Thyroid gland (tissue), 4 donors: Measurements from ENCODE around the gene EHBP1L1. TPM values are rescaled to one million over a fixed set of nuclear protein-coding genes. Genes with fewer than 3 reads are reported as not detected.

Experiments
- DNase-seq, 2 donors: peaks; one replicate each; pipeline ENCODE4 v3.0.0-alpha.2; 2019
- H3K27ac ChIP-seq, 3 donors: fragments of 200-600 bp; sonication (generic); 1 replicate in 2 of 3; 2 replicates in 1 of 3; pipeline ENCODE4 v1.5.1; 2016 to 2019; ENCODE audit warnings: mild to moderate bottlenecking in 1 of 3, moderate library complexity in 1 of 3
- H3K27me3 ChIP-seq: fragments of 200-600 bp; sonication (generic); one replicate; pipeline ENCODE4 v1.5.1; 2019
- H3K36me3 ChIP-seq, 2 donors: fragments of 200-600 bp; sonication (generic); one replicate each; pipeline ENCODE4 v1.5.1; 2016 to 2019
- H3K4me1 ChIP-seq, 2 donors: fragments of 200-600 bp; sonication (generic); one replicate each; pipeline ENCODE4 v1.5.1; 2017 to 2019
- H3K4me3 ChIP-seq, 3 donors: fragments of 200-600 bp; sonication (generic); replicated peaks in 1 of 3; 1 replicate in 2 of 3; 2 replicates in 1 of 3; pipeline ENCODE4 v1.5.1; 2016; ENCODE audit warnings: mild to moderate bottlenecking in 1 of 3
- H3K9me3 ChIP-seq: fragments of 200-600 bp; sonication (generic); one replicate; pipeline ENCODE4 v1.5.1; 2017
- POLR2A ChIP-seq, 2 donors: fragments of 450-650 bp; IDR thresholded peaks; one replicate each; pipeline ENCODE4 v1.6.1; 2017; ENCODE audit warnings: antibody characterized with exemption in 2 of 2, mild to moderate bottlenecking in 2 of 2, moderate library complexity in 1 of 2
- WGBS, 2 donors: methylation state at CpG; one replicate each; pipeline ENCODE4 v1.1.5; 2017; 5-methylcytosine and 5-hydroxymethylcytosine counted together
- intact Hi-C: fragments of 100-400 bp; cut with DNase I; formaldehyde crosslinking; loops from one replicate; pipeline ENCODE4 v1.15.1; 2023
- total RNA-seq, 4 donors: library from RNA; depleted of rRNA; stranded (reverse); fragments of >200 nt; gene quantifications; one replicate each; pipeline ENCODE4 v1.2.3, GENCODE V29; 2016
- TF ChIP-seq, protein P1 (sequence below), 6 experiments: fragments of 200-600 bp in 3 of 6; fragments of 450-650 bp in 3 of 6; sonication (generic) in 3 of 6; IDR thresholded peaks; one replicate each; pipeline ENCODE4 v1.5.1; 2016 to 2019; ENCODE audit warnings: antibody characterized with exemption in 6 of 6, mild to moderate bottlenecking in 2 of 6, inconsistent platforms in 1 of 6, moderate library complexity in 1 of 6

The EHBP1L1 gene
- total RNA-seq, 4 donors from 2014 or later: 8.6 to 18.8 (median 12.0) TPM

DNA sequence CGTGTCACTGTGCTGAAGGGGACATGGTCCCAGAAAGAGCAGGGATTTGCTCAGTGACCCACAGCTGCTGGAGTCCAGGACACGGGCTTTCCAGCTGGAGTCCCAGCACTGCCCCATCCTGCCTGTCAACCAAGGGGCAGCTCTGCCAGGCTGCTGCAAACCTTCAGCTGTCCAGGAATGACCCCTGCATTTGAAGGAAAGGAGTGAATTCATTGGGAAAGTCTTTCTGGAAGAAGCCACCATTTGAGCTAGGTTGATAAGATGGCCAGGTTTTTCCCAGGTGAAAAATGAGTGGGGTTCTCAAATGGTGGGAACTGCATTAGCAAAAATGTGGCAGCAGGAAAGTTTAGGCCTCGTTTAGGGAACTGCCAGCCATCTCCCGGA lies 10.4 kb downstream of the EHBP1L1 start:
- Histone ChIP-seq H3K27ac (no peak overlapping the region), H3K4me3 (no peak overlapping the region), H3K9me3 (no peaks in the 10 kb centered on the region), H3K36me3 (no peaks in the 10 kb centered on the region), H3K4me1 (peaks cover 0 to 23% of the 10 kb centered on the region in 2 donors), H3K27me3 (no peaks in the 10 kb centered on the region)
- WGBS, 2 donors: 82 to 93% methylated on average over 3 to 4 of the region's 4 CpGs
- intact Hi-C loops: no loop called here
- DNase-seq: no peak
- TF ChIP-seq POLR2A (IDR thresholded peaks at IDR 0.05): no peak
- TF ChIP-seq, protein P1, sequence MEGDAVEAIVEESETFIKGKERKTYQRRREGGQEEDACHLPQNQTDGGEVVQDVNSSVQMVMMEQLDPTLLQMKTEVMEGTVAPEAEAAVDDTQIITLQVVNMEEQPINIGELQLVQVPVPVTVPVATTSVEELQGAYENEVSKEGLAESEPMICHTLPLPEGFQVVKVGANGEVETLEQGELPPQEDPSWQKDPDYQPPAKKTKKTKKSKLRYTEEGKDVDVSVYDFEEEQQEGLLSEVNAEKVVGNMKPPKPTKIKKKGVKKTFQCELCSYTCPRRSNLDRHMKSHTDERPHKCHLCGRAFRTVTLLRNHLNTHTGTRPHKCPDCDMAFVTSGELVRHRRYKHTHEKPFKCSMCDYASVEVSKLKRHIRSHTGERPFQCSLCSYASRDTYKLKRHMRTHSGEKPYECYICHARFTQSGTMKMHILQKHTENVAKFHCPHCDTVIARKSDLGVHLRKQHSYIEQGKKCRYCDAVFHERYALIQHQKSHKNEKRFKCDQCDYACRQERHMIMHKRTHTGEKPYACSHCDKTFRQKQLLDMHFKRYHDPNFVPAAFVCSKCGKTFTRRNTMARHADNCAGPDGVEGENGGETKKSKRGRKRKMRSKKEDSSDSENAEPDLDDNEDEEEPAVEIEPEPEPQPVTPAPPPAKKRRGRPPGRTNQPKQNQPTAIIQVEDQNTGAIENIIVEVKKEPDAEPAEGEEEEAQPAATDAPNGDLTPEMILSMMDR (IDR thresholded peaks at IDR 0.05): no peak

DNA sequence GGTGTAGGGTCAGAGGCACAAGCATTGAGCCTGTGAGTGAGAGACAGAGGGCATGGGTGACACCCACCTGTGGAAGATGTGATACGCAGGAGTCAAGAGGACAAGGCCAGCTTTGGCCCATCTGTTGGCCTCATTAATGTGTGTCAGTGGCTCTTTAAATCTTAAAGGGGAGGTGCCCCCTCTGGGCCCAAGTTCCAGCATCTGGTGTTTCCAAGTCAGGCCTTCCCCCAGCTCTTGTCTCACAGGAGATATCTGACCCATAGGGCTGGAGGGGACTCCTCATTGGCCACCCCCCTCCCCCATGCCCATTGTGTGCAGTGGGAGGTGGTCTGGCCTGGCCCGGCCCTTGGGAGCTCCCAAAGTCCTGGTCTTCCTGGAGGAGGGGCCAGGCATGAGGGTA lies 10.8 kb downstream of the EHBP1L1 start:
- WGBS, 2 donors: 90 to 94% methylated on average over 1 to 2 of the region's 2 CpGs
- TF ChIP-seq, protein P1 (IDR thresholded peaks at IDR 0.05): no peak
- TF ChIP-seq POLR2A (IDR thresholded peaks at IDR 0.05): no peak
- DNase-seq: no peak
- Histone ChIP-seq H3K27ac (peak overlapping the region in 1 of 3 donors; percentile 30), H3K27me3 (no peaks in the 10 kb centered on the region), H3K36me3 (no peaks in the 10 kb centered on the region), H3K4me1 (peaks cover under 1 to 23% of the 10 kb centered on the region in 2 donors), H3K4me3 (no peak overlapping the region), H3K9me3 (no peaks in the 10 kb centered on the region)
- intact Hi-C loops: no loop called here

DNA sequence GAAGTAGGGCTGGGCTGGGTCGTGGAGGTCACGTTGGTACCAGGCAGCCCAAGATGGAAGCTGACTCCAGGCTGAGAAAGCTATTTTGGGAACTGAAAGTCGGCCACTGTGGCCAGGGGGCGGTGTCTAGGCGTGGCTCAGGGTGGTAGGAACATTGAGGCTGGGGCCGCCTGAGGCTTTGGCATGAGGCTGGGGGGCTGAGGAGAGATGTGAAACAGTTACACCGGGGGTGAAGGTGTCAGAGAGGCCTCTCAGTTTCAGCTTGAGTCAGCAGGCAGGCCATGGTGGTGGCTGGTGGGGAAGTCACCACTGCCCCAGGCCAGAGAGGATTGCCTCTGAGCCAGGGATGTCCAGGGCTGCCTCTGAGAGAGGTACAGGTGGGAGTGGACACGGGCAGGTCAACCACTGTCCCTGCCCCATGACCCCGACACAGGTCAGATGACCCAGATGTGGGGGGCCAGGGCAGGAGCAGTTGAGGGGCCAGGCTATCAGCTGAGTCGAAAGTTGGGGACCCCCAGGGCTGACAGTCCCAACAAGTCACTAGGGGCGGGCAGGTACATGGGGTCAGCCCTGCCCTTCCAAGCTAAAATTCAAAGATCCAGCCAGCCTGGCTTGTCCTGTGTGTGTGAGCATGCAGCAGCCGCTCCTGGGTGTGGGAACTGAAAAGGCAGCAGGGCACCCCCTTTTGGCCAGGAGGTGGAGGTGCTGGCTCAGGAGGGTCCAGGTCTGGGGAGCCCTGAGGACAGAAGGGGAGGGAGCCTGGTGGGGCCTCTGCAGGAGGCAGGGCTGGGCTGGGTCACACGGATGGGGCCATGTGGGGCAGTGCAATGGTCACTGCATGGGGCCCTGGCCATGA lies 12.6 kb downstream of the EHBP1L1 start:
- Histone ChIP-seq H3K4me3 (no peak overlapping the region), H3K27ac (no peak overlapping the region), H3K9me3 (no peaks in the 10 kb centered on the region), H3K4me1 (peaks cover 4 to 23% of the 10 kb centered on the region in 2 donors), H3K36me3 (no peaks in the 10 kb centered on the region), H3K27me3 (no peaks in the 10 kb centered on the region)
- 54 to 71% methylated on average over 10 to 11 of the region's 13 CpGs for WGBS, 2 donors
- DNase-seq: peak; percentile 54 to 57
- intact Hi-C loops: no loop called here
- no peak for TF ChIP-seq POLR2A (IDR thresholded peaks at IDR 0.05)
- TF ChIP-seq, protein P1 (IDR thresholded peaks at IDR 0.05): peak in 5 of 6 experiments; percentile 28 to 52 (median 41)

- DNase-seq: no peak
- WGBS, 2 donors: 64 to 84% methylated on average over 8 to 9 of the region's 9 CpGs
- intact Hi-C loops: no loop called here
These were observed 13.8 kb downstream of the EHBP1L1 start for GRCh38 chr11:65589444-65590239.

More at GRCh38 chr11:65589444-65590239, 13.8 kb downstream of the EHBP1L1 start:
- no peaks in the 10 kb centered on the region for H3K36me3 ChIP-seq
- H3K9me3 ChIP-seq: no peaks in the 10 kb centered on the region
- TF ChIP-seq, protein P1 (IDR thresholded peaks at IDR 0.05): no peak
- no peak for TF ChIP-seq POLR2A (IDR thresholded peaks at IDR 0.05)
- peaks cover 4 to 21% of the 10 kb centered on the region in 2 donors for H3K4me1 ChIP-seq
- no peak overlapping the region for H3K4me3 ChIP-seq
- no peak overlapping the region for H3K27ac ChIP-seq
- no peaks in the 10 kb centered on the region for H3K27me3 ChIP-seq
